Body of pancreas (tissue), 4 donors: ENCODE data around the gene PSME2. TPM values are rescaled to one million over a fixed set of nuclear protein-coding genes. Genes with fewer than 3 reads are reported as not detected.

ENCODE experiments used
- ATAC-seq: fragments of 150-250 bp; one replicate; pipeline ENCODE4 v1.9.1; 2016
- DNase-seq, 4 donors: peaks; one replicate each; pipeline ENCODE4 v3.0.0-alpha.2; 2019
- H3K27ac ChIP-seq, 4 donors: fragments of 200-600 bp; sonication (generic); 1 replicate in 3 of 4; 2 replicates in 1 of 4; pipeline versions ENCODE4 v1.5.1 to v1.6.1; 2016 to 2019; ENCODE audit warnings: mild to moderate bottlenecking in 1 of 4, mixed read lengths in 1 of 4, moderate library complexity in 1 of 4
- H3K27me3 ChIP-seq, 2 donors: fragments of 200-600 bp; sonication (generic); one replicate each; pipeline ENCODE4 v1.6.0; 2016; ENCODE audit warnings: mild to moderate bottlenecking in 1 of 2
- H3K36me3 ChIP-seq, 2 donors: fragments of 200-600 bp; sonication (generic); replicated peaks in 1 of 2; 2 replicates each; pipeline ENCODE4 v1.5.1; 2016; ENCODE audit warnings: low read depth in 2 of 2; ENCODE audit not compliant: insufficient read depth in 1 of 2
- H3K4me1 ChIP-seq: fragments of 200-600 bp; sonication (generic); one replicate; pipeline ENCODE4 v1.6.0; 2016
- H3K4me3 ChIP-seq, 2 donors: fragments of 200-600 bp; sonication (generic); 1 replicate in 1 of 2; 2 replicates in 1 of 2; pipeline ENCODE4 v1.5.1; 2016 to 2019
- H3K9me3 ChIP-seq, 3 donors: fragments of 200-600 bp; sonication (generic); 1 replicate in 2 of 3; 2 replicates in 1 of 3; pipeline ENCODE4 v1.5.1; 2016
- POLR2A ChIP-seq, 3 donors: fragments of 450-650 bp; IDR thresholded peaks; one replicate each; pipeline ENCODE4 v1.6.1; 2016; ENCODE audit warnings: antibody characterized with exemption in 3 of 3, mild to moderate bottlenecking in 2 of 3
- WGBS, 2 donors: methylation state at CpG; one replicate each; pipeline ENCODE4 v1.1.5; 2017; 5-methylcytosine and 5-hydroxymethylcytosine counted together
- intact Hi-C: fragments of 100-400 bp; cut with DNase I; formaldehyde crosslinking; loops from one replicate; pipeline ENCODE4 v1.15.1; 2023
- total RNA-seq, 2 donors: library from RNA; depleted of rRNA; stranded (reverse); fragments of >200 nt; gene quantifications; one replicate each; pipeline ENCODE4 v1.1.0, GENCODE V29; 2016
- TF ChIP-seq, protein P1 (sequence below), 7 experiments: fragments of 450-650 bp in 4 of 7; fragments of 200-600 bp in 3 of 7; sonication (generic) in 3 of 7; IDR thresholded peaks; one replicate each; pipeline ENCODE4 v1.5.1; 2016 to 2019; ENCODE audit warnings: antibody characterized with exemption in 7 of 7

The PSME2 gene
- total RNA-seq, 2 donors from 2014 or later: 29.3 to 30.4 TPM

DNA sequence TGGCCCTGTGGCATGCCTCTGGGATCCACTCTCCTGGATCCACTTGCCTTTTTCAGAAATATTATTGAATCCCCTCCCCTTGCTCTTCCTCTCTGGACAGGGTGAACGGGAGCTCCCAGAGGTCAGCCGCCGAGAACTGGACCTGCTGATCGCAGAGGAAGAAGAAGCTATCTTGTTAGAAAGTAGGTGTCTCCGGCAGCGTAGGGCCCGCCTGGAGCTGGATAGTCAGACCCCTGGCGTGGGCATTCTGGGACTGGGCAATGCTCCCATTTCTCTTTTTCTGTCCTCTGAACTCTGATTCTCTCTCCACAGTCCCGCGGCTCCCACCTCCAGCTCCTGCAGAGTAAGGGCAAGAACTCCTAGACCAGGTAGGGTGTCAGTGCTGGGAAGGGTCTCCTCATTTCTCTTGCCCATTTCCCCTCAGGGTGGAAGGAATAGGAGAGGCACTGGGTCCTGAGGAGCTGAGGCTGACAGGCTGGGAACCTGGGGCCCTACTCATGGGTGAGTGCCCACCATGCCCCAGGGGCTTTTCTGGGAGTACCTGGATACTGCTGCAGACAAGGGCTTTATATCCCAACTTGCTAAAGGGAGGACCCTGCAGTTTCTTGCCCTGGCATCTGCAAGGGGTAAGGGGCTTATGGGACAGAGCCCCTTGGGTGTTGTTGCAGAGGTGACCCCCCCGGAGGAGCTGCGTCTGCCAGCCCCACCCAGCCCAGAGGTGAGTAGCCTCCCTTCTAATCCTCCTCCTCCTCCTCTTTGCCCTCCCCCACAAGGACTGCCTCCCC is 30.8 kb upstream of the PSME2 start:
- WGBS, 2 donors: 86 to 88% methylated on average over 11 to 12 of the region's 12 CpGs
- intact Hi-C loops: no loop called here

DNA sequence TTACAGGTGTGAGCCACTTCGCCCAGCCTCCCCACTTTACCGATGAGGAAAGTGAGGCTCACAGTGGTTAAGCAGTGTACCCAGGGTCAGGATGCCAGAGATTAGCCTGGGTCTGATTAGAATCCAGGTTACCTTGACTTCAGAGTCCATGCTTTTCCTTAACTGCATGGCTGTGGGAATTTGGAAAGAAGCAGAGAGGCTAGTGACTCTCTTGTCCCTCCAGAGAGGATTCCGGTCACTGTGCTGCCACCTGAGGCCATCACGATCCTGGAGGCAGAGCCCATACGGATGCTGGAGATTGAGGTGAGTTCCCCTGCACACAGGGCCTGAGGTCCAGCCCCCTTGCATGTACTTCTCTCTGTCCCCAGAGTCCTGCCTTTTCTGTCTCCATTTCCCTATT is 30.2 kb upstream of the PSME2 start:
- H3K27me3 ChIP-seq: no peaks in the 10 kb centered on the region
- H3K36me3 ChIP-seq: peaks cover 5 to 12% of the 10 kb centered on the region in 2 donors
- no peak overlapping the region for H3K27ac ChIP-seq
- 94 to 96% methylated on average over 3 to 5 of the region's 5 CpGs for WGBS, 2 donors
- ATAC-seq (no peak), DNase-seq (no peak)
- H3K4me3 ChIP-seq: no peak overlapping the region
- TF ChIP-seq POLR2A (IDR thresholded peaks at IDR 0.05): no peak
- TF ChIP-seq, protein P1, sequence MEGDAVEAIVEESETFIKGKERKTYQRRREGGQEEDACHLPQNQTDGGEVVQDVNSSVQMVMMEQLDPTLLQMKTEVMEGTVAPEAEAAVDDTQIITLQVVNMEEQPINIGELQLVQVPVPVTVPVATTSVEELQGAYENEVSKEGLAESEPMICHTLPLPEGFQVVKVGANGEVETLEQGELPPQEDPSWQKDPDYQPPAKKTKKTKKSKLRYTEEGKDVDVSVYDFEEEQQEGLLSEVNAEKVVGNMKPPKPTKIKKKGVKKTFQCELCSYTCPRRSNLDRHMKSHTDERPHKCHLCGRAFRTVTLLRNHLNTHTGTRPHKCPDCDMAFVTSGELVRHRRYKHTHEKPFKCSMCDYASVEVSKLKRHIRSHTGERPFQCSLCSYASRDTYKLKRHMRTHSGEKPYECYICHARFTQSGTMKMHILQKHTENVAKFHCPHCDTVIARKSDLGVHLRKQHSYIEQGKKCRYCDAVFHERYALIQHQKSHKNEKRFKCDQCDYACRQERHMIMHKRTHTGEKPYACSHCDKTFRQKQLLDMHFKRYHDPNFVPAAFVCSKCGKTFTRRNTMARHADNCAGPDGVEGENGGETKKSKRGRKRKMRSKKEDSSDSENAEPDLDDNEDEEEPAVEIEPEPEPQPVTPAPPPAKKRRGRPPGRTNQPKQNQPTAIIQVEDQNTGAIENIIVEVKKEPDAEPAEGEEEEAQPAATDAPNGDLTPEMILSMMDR (IDR thresholded peaks at IDR 0.05): no peak
- no peaks in the 10 kb centered on the region for H3K9me3 ChIP-seq
- intact Hi-C loops: no loop called here
- no peaks in the 10 kb centered on the region for H3K4me1 ChIP-seq

More for the DNA sequence above, 30.8 kb upstream of the PSME2 start:
- ATAC-seq: no peak
- Histone ChIP-seq H3K27ac (no peak overlapping the region), H3K36me3 (peaks cover 5 to 12% of the 10 kb centered on the region in 2 donors), H3K27me3 (no peaks in the 10 kb centered on the region), H3K4me1 (no peaks in the 10 kb centered on the region), H3K4me3 (no peak overlapping the region), H3K9me3 (no peaks in the 10 kb centered on the region)
- DNase-seq: no peak
- TF ChIP-seq, protein P1 (IDR thresholded peaks at IDR 0.05): no peak
- no peak for TF ChIP-seq POLR2A (IDR thresholded peaks at IDR 0.05)

- no peaks in the 10 kb centered on the region for H3K27me3 ChIP-seq
- H3K9me3 ChIP-seq: no peaks in the 10 kb centered on the region
- H3K27ac ChIP-seq: no peak overlapping the region
- ATAC-seq: no peak
- H3K4me3 ChIP-seq: no peak overlapping the region
- intact Hi-C loops: no loop called here
- no peaks in the 10 kb centered on the region for H3K36me3 ChIP-seq
- 76 to 87% methylated on average over 17 to 20 of the region's 20 CpGs for WGBS, 2 donors
- DNase-seq: no peak
- TF ChIP-seq, protein P1 (IDR thresholded peaks at IDR 0.05): no peak
- TF ChIP-seq POLR2A (IDR thresholded peaks at IDR 0.05): no peak
- no peaks in the 10 kb centered on the region for H3K4me1 ChIP-seq
Observed at GRCh38 chr14:24172871-24173281, 26.5 kb upstream of the PSME2 start.

GRCh38 chr14:24172261-24172860 is 26.0 kb upstream of the PSME2 start:
- peaks cover 0 to 2% of the 10 kb centered on the region in 2 donors for H3K36me3 ChIP-seq
- 58 to 70% methylated on average over 21 to 30 of the region's 30 CpGs for WGBS, 2 donors

More at GRCh38 chr14:24172261-24172860, 26.0 kb upstream of the PSME2 start:
- intact Hi-C loops: no loop called here
- no peak overlapping the region for H3K4me3 ChIP-seq
- no peaks in the 10 kb centered on the region for H3K9me3 ChIP-seq
- ATAC-seq (no peak), DNase-seq (no peak)
- no peak for TF ChIP-seq POLR2A (IDR thresholded peaks at IDR 0.05)
- TF ChIP-seq, protein P1 (IDR thresholded peaks at IDR 0.05): no peak
- H3K27ac ChIP-seq: peak overlapping the region in 1 of 4 donors; percentile 5
- H3K4me1 ChIP-seq: no peaks in the 10 kb centered on the region
- no peaks in the 10 kb centered on the region for H3K27me3 ChIP-seq
